Skin epidermis (tissue), 12 donors: ENCODE measurements around the gene OR10J1.

Experiments
- H3K27ac ChIP-seq, 21 experiments: fragments of 200-600 bp; sonication (generic) in 11 of 21; one replicate each; pipeline ENCODE4 v1.5.0; 2020; ENCODE audit warnings: mild to moderate bottlenecking in 3 of 21, inconsistent platforms in 2 of 21, moderate library complexity in 2 of 21
- H3K4me3 ChIP-seq, 7 experiments: fragments of 200-600 bp; sonication (generic) in 2 of 7; one replicate each; pipeline ENCODE4 v1.5.0; 2020; ENCODE audit warnings: inconsistent platforms in 2 of 7, mild to moderate bottlenecking in 2 of 7, moderate library complexity in 1 of 7

The OR10J1 gene

DNA sequence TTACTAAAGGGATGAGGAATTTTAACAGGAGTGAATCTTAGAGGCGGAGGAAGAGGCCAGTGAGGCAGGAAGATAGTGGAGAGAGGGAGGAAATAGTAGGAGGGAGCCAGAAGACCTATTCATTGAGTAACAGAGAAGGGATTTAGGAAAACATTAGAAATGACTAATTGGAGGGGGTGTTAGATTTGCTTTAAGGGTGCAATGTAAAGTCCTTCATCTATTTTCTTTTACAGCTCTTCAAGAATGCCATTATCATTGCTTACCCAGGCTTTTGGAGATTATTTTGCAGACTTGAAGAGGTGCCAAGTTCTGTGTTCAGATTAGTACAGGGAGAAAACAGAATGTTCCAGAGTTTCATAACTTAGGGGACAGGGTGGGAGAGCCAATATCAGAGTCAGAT is 33.8 kb downstream of the OR10J1 start:
- Histone ChIP-seq H3K27ac (no peak overlapping the region), H3K4me3 (no peak overlapping the region)

DNA sequence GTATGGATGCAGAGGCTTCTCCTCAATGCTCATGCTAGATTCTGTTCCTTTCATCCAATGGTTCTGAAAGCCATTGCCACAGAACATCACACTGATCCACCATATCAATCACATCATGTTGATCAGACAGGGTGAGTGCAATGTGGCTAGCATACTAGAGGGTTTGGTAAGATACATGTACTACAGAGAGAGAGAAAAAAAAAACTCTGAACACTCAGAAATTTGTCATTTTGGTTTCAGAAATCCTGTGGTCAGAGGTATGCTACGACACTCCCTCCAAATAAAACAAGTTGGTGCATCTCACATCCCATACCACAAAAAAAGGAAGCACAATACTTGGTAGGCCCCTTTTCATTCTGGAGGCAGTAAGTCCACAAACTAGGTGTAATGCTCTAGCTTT is 35.4 kb downstream of the OR10J1 start:
- Histone ChIP-seq H3K27ac (no peak overlapping the region), H3K4me3 (no peak overlapping the region)

DNA sequence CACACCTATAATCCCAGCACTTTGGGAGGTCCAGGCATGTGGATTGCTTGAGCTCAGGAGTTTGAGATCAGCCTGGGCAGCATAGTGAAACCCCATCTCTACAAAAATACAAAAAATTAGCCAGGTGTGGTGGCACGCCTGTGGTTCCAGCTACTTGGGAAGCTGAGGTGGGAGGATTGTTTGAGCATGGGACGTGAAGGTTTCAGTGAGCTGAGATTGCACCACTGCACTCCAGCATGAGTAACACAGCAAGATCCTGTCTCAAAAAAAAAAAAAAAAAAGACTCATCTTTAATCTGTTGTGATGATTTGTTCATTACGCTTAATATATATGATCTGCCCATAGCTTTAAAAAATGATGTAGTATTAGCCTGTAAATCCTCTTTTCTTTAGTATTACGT is 44.0 kb downstream of the OR10J1 start:
- Histone ChIP-seq H3K4me3 (no peak overlapping the region), H3K27ac (no peak overlapping the region)
